Activated CD4-positive, alpha-beta T cell treated with anti-CD3 and anti-CD28 coated beads, Interleukin-2, amount 10 ng/mL, durations not matched to agents 7 days and 5 days (primary cell): ENCODE results near the gene POPDC3. TPM values are rescaled to one million over a fixed set of nuclear protein-coding genes. Genes with fewer than 3 reads are reported as not detected.

Experiments used
- CTCF ChIA-PET: fragments of 350-600 bp; sonication (Branson Sonifier 250); formaldehyde crosslinking; loops from one replicate; lab custom pipeline; 2021; ENCODE audit warnings: antibody characterized with exemption; lab: Charles Lee
- POLR2A ChIA-PET: fragments of 350-600 bp; sonication (Branson Sonifier 250); formaldehyde crosslinking; loops from one replicate; lab custom pipeline; 2021; ENCODE audit warnings: antibody characterized with exemption; lab: Charles Lee
- DNase-seq: peaks from one replicate; pipeline ENCODE4 v3.0.0-alpha.2; 2020
- H3K27ac Mint-ChIP-seq: one replicate; pipeline ENCODE4 v1.8.0; 2021; ENCODE audit warnings: mild to moderate bottlenecking, moderate library complexity, mixed read lengths
- H3K27me3 Mint-ChIP-seq: one replicate; pipeline ENCODE4 v1.8.0; 2021; ENCODE audit warnings: mixed read lengths
- H3K36me3 Mint-ChIP-seq: one replicate; pipeline ENCODE4 v1.8.0; 2021; ENCODE audit warnings: low read depth, mixed read lengths
- H3K4me1 Mint-ChIP-seq: one replicate; pipeline ENCODE4 v1.8.0; 2021; ENCODE audit warnings: mixed read lengths
- H3K4me3 Mint-ChIP-seq: one replicate; pipeline ENCODE4 v1.8.0; 2021; ENCODE audit warnings: mild to moderate bottlenecking, moderate library complexity, mixed read lengths
- H3K9me3 Mint-ChIP-seq: one replicate; pipeline ENCODE4 v1.8.0; 2021; ENCODE audit warnings: mixed read lengths
- total RNA-seq, 2 experiments: library from RNA; stranded (reverse); gene quantifications; one replicate each; pipeline ENCODE4 v1.2.3, GENCODE V29; 2021

The POPDC3 gene
- total RNA-seq, 2 experiments from 2014 or later: not detected

- Mint-ChIP-seq H3K9me3 (no peaks in the 10 kb centered on the region), H3K27me3 (peaks cover 16% of the 10 kb centered on the region), H3K4me3 (no peak overlapping the region), H3K36me3 (no peaks in the 10 kb centered on the region), H3K27ac (no peak overlapping the region), H3K4me1 (peaks cover 9% of the 10 kb centered on the region)
- ChIA-PET CTCF (no interaction called here), POLR2A (no interaction called here)
- DNase-seq: no peak
Observed at GRCh38 chr6:105209950-105210706, 30.3 kb upstream of the POPDC3 start.

DNA sequence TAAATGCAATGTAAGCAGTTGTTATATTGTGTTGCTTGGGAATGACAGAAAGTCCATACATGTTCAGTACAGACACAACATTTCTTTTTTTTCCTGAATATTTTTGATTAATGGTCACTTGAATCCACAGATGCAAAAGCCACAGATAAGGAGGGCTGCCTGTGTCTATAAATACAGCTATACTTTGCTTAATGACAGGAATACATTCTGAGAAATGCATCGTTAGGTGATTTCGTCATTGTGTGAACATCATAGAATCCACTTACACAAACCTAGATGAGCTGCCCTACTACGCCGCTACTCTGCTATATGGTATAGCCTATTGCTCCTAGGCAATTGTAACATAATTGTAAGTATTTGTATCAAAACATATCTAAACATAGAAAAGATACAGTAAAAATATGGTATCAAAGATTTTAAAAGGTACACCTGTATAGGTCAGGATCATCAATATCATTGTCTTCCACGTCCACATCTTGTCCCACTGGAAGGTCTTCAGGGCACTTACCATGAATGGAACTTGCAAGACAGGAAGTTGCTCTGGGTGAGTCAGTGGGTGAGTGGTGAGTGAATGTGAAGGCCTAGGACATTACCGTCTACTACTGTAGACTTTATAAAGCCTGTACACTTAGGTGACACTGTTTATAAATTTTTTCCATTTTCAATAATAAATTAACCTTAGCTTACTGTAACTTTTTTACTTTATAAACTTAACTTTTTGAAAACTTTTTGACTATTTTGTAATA is 27.9 kb upstream of the POPDC3 start:
- POLR2A ChIA-PET: no interaction called here

DNA sequence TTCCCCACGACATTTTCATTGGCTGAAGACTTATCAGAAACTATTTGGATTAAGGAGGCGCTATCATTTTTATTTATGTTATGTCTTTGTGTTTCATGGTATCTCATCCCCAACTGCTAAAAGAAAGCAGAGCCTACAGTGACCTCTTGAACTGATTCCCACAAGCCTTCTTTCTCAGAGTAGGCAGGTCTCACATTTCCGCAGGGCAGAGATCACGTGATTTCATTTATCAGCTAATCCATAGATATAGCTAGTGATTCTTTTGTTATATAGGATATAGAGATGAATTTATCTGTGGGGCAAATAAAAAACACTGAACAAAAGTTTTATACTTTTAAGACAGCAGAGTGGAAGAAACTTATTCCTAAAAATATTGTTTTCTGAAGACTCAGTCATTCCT is 25.0 kb upstream of the POPDC3 start:
- Mint-ChIP-seq H3K27me3 (peaks cover 14% of the 10 kb centered on the region), H3K4me3 (no peak overlapping the region), H3K27ac (no peak overlapping the region), H3K4me1 (no peaks in the 10 kb centered on the region), H3K9me3 (no peaks in the 10 kb centered on the region), H3K36me3 (no peaks in the 10 kb centered on the region)
- DNase-seq: no peak
- CTCF ChIA-PET: no interaction called here
- POLR2A ChIA-PET: no interaction called here

More for the DNA sequence above, 27.9 kb upstream of the POPDC3 start:
- CTCF ChIA-PET: interaction anchor here (0.6 kb wide), 1 partner anchor 1413 kb away, joined by 3 read pairs; no protein-coding TSS in a partner anchor
- Mint-ChIP-seq H3K27ac (no peak overlapping the region), H3K4me3 (no peak overlapping the region), H3K36me3 (no peaks in the 10 kb centered on the region), H3K27me3 (peaks cover 14% of the 10 kb centered on the region), H3K4me1 (peaks cover 9% of the 10 kb centered on the region), H3K9me3 (no peaks in the 10 kb centered on the region)
- DNase-seq: no peak

- Mint-ChIP-seq H3K27ac (no peak overlapping the region), H3K36me3 (no peaks in the 10 kb centered on the region), H3K4me1 (no peaks in the 10 kb centered on the region), H3K9me3 (no peaks in the 10 kb centered on the region), H3K27me3 (peaks cover 14% of the 10 kb centered on the region), H3K4me3 (no peak overlapping the region)
- ChIA-PET CTCF (no interaction called here), POLR2A (no interaction called here)
- no peak for DNase-seq
Observed at GRCh38 chr6:105204331-105204730, 24.5 kb upstream of the POPDC3 start.

- POLR2A ChIA-PET: no interaction called here
Observed at GRCh38 chr6:105202486-105202885, 22.7 kb upstream of the POPDC3 start.

DNA sequence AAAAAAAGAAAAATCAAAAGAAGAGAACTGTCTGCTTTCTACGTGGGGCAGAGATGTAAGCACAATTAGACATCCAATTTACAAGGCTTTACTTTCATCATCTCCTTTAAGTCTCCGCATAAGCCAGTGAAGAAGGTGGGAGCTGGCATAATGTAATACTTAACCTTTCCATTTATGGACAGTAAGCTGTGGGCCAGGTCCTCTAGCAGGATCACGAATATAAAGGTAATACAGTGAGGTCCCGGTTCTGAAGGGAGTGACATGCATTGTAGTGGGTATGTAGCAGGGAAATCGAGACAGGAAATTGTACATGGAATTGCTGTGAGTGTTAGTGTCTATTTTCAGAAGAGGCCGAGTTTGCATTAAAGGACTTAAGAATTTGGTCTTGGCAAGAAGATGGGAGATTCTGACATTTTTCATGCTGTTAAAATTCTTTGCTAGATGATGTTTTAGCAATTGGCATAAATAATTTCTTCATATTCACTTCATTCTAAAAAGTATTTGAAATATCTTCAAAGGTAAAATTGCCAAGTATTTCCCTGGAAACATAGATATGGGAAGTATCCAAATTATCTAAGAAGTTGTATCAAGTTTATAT is 20.4 kb upstream of the POPDC3 start:
- no peak for DNase-seq
- Mint-ChIP-seq H3K4me3 (no peak overlapping the region), H3K27me3 (peaks cover 12% of the 10 kb centered on the region), H3K4me1 (no peaks in the 10 kb centered on the region), H3K9me3 (no peaks in the 10 kb centered on the region), H3K36me3 (no peaks in the 10 kb centered on the region), H3K27ac (no peak overlapping the region)
- CTCF ChIA-PET: no interaction called here
- POLR2A ChIA-PET: no interaction called here

More at GRCh38 chr6:105202486-105202885, 22.7 kb upstream of the POPDC3 start:
- Mint-ChIP-seq H3K36me3 (no peaks in the 10 kb centered on the region), H3K27ac (no peak overlapping the region), H3K4me3 (no peak overlapping the region), H3K27me3 (peaks cover 14% of the 10 kb centered on the region), H3K9me3 (no peaks in the 10 kb centered on the region), H3K4me1 (no peaks in the 10 kb centered on the region)
- CTCF ChIA-PET: no interaction called here
- no peak for DNase-seq

GRCh38 chr6:105199711-105200110 is 19.9 kb upstream of the POPDC3 start:
- Mint-ChIP-seq H3K4me3 (no peak overlapping the region), H3K36me3 (no peaks in the 10 kb centered on the region), H3K9me3 (no peaks in the 10 kb centered on the region), H3K27me3 (peaks cover 12% of the 10 kb centered on the region), H3K4me1 (no peaks in the 10 kb centered on the region), H3K27ac (no peak overlapping the region)
- POLR2A ChIA-PET: no interaction called here
- no peak for DNase-seq
- CTCF ChIA-PET: no interaction called here

GRCh38 chr6:105196076-105196475 is 16.3 kb upstream of the POPDC3 start:
- Mint-ChIP-seq H3K36me3 (no peaks in the 10 kb centered on the region), H3K27me3 (peaks cover 18% of the 10 kb centered on the region), H3K9me3 (no peaks in the 10 kb centered on the region), H3K4me1 (no peaks in the 10 kb centered on the region), H3K27ac (no peak overlapping the region), H3K4me3 (no peak overlapping the region)
- no peak for DNase-seq
- ChIA-PET CTCF (no interaction called here), POLR2A (no interaction called here)

DNA sequence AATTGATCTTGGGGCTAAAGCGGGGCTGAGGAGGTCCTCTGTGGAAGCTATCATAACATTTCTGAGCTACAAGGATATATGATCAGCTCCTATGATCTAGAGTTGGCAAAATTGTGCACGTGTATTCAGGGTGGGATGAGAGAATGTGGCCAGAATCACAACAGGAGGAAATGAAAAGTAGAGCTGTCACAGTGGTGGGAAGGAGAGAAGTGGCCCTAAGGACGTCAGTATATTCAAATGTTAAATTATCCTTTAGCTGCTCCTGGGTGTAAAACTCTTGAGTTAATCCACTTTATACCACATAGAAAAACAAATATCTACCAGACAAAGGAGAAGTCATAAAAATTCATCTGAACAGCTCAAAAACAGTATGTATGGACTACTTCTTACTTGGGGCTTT is 14.8 kb upstream of the POPDC3 start:
- Mint-ChIP-seq H3K9me3 (no peaks in the 10 kb centered on the region), H3K27ac (no peak overlapping the region), H3K4me1 (no peaks in the 10 kb centered on the region), H3K27me3 (peaks cover 18% of the 10 kb centered on the region), H3K36me3 (no peaks in the 10 kb centered on the region), H3K4me3 (no peak overlapping the region)
- no peak for DNase-seq
- POLR2A ChIA-PET: no interaction called here
- CTCF ChIA-PET: no interaction called here

DNA sequence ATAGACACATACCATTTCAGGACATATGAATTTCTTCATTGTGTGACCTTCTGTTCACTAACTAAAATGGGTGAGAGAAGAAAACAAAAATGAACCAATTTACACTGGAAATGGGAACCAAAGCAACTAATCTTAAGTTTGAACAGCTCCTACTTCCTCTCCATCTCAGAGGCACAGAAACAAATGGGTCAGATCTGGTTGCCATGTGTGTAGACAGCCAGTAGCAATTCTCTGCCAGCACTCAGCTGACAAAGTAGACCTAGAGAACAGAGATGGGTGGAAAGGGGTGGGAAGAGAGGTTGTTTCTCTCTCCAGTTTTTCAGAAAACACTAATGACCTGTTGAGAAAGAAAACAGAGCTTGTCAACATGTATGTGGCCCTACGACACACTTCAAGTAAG is 14.3 kb upstream of the POPDC3 start:
- Mint-ChIP-seq H3K4me1 (no peaks in the 10 kb centered on the region), H3K36me3 (no peaks in the 10 kb centered on the region), H3K4me3 (no peak overlapping the region), H3K9me3 (no peaks in the 10 kb centered on the region), H3K27ac (no peak overlapping the region), H3K27me3 (peaks cover 18% of the 10 kb centered on the region)
- CTCF ChIA-PET: no interaction called here
- POLR2A ChIA-PET: no interaction called here
- DNase-seq: no peak

GRCh38 chr6:105193647-105194046 is 13.8 kb upstream of the POPDC3 start:
- ChIA-PET POLR2A (no interaction called here), CTCF (no interaction called here)
- Mint-ChIP-seq H3K4me3 (no peak overlapping the region), H3K27ac (no peak overlapping the region), H3K36me3 (no peaks in the 10 kb centered on the region), H3K27me3 (peaks cover 18% of the 10 kb centered on the region), H3K9me3 (no peaks in the 10 kb centered on the region), H3K4me1 (no peaks in the 10 kb centered on the region)
- no peak for DNase-seq

- Mint-ChIP-seq H3K36me3 (no peaks in the 10 kb centered on the region), H3K9me3 (no peaks in the 10 kb centered on the region), H3K27me3 (peaks cover 20% of the 10 kb centered on the region), H3K27ac (no peak overlapping the region), H3K4me1 (no peaks in the 10 kb centered on the region), H3K4me3 (no peak overlapping the region)
- CTCF ChIA-PET: interaction anchor here (1.5 kb wide), 1 partner anchor 19 kb away, joined by 4 read pairs; no protein-coding TSS in a partner anchor
- POLR2A ChIA-PET: no interaction called here
- DNase-seq: no peak
Observed at GRCh38 chr6:105192707-105193465, 13.1 kb upstream of the POPDC3 start.
